Thyroid gland (tissue), 4 donors: Measurements from ENCODE around the gene GAS2L1.

Experiments used
- CTCF ChIP-seq, 6 experiments: fragments of 200-600 bp in 3 of 6; fragments of 450-650 bp in 3 of 6; sonication (generic) in 3 of 6; IDR thresholded peaks; one replicate each; pipeline ENCODE4 v1.5.1; 2016 to 2019; ENCODE audit warnings: antibody characterized with exemption in 6 of 6, mild to moderate bottlenecking in 2 of 6, inconsistent platforms in 1 of 6, moderate library complexity in 1 of 6
- POLR2A ChIP-seq, 2 donors: fragments of 450-650 bp; IDR thresholded peaks; one replicate each; pipeline ENCODE4 v1.6.1; 2017; ENCODE audit warnings: antibody characterized with exemption in 2 of 2, mild to moderate bottlenecking in 2 of 2, moderate library complexity in 1 of 2

GRCh38 chr22:29299136-29299900 lies 7.1 kb upstream of the GAS2L1 start:
- TF ChIP-seq POLR2A (IDR thresholded peaks at IDR 0.05) = no peak
- TF ChIP-seq CTCF (IDR thresholded peaks at IDR 0.05) = no peak
